ENCODE results near the gene NHP2.
"Not testable (repeated sequence)": the region's sequence is repeated elsewhere in the genome, so short reads cannot be mapped to it uniquely, and the experiment has no call there.

NHP2 gene

GRCh38 chr5:178129296-178129695, 24.4 kb downstream of the NHP2 start:
- no peak for DNase-seq

GRCh38 chr5:178127300-178128009, 26.2 kb downstream of the NHP2 start:
- not testable (repeated sequence) for DNase-seq

DNA sequence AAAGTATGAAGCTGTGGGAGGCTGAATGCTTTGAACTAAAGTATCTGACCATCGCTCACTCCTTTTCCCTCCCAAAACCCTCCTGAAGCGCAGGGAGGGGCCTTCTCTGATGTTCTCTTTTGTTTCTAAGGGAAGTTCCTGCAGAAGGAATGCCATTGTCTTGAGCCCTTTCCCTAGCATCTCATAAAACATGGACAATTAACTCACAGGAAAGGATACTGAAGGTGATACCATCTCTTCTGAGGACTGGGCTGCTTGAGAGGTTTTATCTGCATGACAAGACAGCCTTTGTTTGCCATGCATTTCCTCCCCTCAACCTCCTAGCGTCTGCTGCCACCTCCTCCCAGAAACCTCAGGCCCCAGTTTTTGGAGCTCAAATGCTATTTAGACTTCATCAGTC, 27.1 kb downstream of the NHP2 start:
- no peak for DNase-seq

- no peak for DNase-seq
Observed at GRCh38 chr5:178125253-178125906, 28.3 kb downstream of the NHP2 start.

DNA sequence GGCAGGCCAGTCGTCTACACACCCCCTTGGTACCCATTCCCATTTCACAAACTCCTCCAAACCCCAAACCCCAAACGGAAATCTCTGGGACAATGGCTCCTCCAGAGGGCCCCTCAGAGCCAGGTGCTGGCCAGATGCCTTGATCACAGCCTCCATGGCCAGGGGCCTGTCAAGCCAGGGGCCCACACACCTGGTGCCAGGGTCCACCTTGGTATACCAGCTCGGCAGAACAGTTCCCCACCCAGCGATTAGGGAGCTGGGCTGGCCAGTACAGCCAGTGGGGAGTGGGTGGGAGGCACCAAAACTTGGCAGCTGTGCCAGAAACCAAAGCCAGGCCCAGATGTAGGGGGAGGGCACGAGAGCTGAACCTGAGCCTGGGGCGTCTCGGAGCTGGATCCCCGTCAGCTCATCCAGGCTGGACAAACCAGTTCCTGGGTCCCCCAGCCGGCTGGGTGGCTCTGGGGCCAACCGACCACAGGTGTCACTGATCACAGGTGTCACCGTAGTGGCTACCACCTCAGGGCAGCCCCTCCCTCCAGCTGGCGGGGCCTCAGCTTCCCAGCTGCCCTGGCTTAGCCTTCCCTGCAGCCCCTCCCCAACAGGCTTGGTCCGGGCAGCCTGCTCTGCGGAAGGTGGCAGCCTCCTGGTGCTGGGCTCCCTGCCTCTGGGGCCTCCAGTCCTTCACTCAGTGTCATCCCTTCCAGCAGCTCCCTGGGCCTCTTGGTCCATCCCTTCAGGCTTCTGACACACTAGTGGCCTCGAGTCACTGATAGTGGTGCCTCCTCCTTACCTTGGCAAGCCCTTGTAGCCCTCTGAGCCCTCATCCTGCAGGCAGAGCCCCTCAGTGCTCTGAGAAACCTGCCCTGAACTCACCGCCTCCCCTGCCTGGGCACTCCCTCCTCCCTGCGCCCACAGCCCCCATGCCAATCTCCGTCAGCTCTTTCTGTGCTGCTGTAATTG, 29.4 kb downstream of the NHP2 start:
- no peak for DNase-seq

GRCh38 chr5:178123094-178123965, 30.4 kb downstream of the NHP2 start:
- DNase-seq = no peak

GRCh38 chr5:178122346-178122745, 31.3 kb downstream of the NHP2 start:
- no peak for DNase-seq

GRCh38 chr5:178121391-178122276, 32.1 kb downstream of the NHP2 start:
- DNase-seq = no peak

- DNase-seq = peak; percentile 99
Observed at GRCh38 chr5:178120607-178121357, 32.9 kb downstream of the NHP2 start.

DNA sequence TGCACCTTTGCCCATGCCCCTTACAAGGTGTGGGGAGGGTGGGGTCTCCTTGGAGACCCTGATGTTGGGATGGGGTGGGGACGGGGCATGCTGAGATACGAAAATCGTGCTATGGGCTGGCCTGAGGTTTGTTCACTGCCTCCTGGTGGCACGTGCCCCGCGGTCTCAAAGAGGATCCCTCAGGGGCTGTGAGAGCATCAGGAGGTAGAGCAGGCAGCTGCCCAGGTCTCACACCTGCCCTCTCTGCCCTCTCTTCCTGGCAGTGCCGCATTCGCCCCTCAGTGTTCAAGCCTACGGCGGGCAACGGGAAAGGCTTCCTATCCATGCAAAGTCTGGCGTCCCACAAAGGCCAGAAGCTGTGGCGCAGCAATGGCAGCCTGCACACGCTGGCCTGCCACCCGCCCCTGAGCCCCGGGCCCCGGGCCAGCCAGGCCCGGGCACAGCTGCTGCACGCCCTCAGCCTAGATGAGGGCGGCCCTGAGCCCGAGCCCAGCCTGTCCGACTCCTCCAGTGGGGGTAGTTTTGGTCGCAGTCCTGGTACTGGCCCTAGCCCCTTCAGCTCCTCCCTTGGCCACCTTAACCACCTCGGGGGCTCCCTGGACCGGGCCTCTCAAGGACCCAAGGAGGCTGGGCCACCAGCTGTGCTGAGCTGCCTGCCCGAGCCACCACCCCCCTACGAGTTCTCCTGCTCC, 33.6 kb downstream of the NHP2 start:
- no peak for DNase-seq

- no peak for DNase-seq
Observed at GRCh38 chr5:178117923-178118701, 35.6 kb downstream of the NHP2 start.

GRCh38 chr5:178116143-178116885, 37.4 kb downstream of the NHP2 start:
- no peak for DNase-seq

- no peak for DNase-seq
Observed at GRCh38 chr5:178115814-178116142, 37.9 kb downstream of the NHP2 start.

DNA sequence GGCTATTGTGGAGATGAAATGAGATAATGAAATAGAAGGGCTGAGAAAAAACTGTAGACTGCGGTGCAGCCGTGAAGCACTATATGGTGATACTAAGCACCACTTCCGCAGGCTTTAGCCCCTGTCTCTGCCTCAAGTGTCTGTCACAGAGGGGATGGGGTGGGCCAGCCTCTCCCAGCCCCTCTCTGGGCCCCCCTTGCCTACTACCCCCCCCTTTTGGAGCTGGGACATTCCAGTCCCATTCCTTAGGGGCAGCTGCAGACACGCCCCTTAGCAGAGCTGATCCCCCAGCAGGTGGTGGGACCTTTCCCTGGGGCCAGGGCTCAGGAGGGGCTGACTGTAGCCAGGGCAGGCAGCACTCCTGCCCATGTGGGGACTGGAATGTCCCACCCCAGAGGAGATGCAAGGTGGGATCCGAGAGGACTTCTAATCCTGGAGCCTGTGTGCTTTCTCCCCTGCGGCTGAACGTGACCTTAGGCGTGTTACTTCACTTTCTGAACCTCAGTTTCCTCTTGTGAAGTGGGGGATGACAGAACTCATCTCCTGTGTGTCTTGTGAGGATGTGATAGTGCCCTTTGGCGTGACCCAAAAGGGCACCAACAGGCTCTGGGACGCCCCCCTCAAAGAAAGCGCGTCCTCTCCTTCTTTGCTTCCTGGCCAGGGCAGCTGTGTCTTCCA, 38.4 kb downstream of the NHP2 start:
- DNase-seq = no peak

DNA sequence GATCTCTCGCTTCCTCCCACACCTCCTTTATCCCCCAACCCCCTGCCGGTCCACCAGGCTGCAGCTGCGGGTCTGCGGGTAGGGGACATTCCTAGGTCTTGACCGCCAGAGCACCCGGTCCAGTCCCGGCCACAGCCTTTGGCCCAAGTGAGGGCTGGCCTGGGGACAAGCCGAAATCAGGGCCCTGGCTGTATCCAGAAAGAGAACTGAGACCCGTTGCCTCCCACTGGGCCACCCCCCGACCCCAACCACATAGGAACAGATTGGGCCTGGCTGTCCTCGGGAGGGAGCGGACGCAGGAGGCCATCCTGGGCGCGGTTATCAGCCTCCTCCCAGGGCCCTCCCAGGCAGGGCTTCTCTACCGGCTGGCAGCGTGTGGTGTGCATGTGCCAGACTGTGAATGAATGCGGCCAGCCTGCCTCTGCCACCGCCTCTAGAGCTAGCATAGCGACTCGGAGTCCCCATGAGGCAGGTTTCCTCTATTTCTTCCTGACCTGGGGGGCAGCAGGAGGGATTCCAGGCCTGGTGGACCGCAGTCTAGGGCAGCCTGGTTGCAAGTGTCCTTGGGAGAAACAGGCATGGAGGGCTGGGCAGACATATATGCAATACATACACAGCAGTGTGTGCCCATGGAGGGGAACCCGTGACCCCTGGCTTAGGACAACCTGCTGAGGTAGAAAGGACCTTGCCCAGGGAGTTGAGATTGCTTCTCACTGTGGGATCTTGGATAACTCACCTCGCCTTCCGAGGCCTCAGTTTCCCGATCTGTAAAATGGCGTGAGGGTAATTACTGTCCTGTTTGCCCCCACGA, 39.2 kb downstream of the NHP2 start:
- DNase-seq = no peak

- DNase-seq = no peak
Observed at GRCh38 chr5:178113841-178114324, 39.8 kb downstream of the NHP2 start.
